Stimulated activated naive CD8-positive, alpha-beta T cell treated with anti-CD3 and anti-CD28 coated beads, Interleukin-15, Interleukin-2, amounts not matched to agents 100 U/mL and 50 U/mL, for 24 hours (primary cell): ENCODE results near the gene COL25A1.

Source experiments
- ATAC-seq: fragments of 150-1000 bp; cut with Tn5 transposase; one replicate; pipeline ENCODE4 v1.10.0; 2021
- DNase-seq: peaks from one replicate; pipeline ENCODE4 v3.0.0; 2021

Gene COL25A1

GRCh38 chr4:109214622-109215301 lies 87.7 kb downstream of the COL25A1 start:
- no peak for ATAC-seq
- no peak for DNase-seq

DNA sequence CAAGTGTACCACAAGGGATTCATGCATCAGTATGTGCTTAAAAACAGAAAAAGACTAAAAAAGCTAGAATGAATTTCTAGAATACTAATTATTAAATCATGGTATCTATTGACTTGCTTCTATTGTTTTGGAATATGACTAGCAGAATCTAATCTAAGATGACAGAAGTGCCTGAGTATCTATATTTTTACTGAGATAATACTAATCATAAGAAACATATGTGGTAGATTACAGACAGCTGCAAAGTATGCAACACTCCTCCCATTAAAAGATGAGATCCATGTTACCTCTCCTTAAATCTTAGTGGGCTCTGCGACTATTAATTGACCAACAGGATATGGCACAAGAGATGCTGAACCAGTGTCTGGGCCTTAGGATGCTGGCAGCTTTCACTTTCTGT lies 89.4 kb downstream of the COL25A1 start:
- DNase-seq (no peak), ATAC-seq (no peak)

DNA sequence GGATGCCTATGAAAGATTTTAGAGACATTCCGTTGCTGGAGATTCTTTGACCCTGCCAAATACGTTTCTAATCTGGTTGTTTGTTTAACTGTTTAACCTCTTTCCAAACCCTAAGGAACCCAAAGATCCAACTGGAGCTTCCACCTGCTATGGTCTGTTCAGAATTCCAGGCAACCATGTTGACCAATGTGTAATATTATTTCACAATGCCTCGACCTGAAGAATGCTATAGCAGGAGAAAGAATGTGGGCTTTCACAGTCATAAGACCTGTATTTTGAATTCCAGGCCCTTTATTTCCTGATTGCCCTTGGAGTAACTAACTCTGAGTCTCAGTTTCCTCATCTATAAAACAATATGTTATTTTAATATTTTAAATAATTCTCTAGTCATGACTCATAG lies 90.8 kb downstream of the COL25A1 start:
- DNase-seq, result no peak
- no peak for ATAC-seq

DNA sequence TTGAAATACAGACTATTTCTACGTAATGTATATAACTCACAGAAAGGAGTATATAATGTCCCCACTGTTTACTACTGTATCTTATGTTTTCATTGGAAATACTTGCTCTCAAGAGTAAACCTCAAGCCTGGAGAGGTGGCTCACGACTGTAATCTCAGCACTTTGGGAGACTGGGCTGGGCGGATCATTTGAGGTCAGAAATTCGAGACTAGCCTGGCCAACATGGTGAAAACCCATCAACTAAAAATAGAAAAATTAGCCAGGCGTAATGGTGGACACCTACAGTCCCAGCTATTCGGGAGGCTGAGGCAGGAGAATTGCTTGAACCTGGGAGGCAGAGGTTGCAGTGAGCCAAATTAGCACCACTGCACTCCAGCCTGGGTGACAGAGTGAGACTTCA lies 92.8 kb downstream of the COL25A1 start:
- ATAC-seq (no peak), DNase-seq (no peak)

DNA sequence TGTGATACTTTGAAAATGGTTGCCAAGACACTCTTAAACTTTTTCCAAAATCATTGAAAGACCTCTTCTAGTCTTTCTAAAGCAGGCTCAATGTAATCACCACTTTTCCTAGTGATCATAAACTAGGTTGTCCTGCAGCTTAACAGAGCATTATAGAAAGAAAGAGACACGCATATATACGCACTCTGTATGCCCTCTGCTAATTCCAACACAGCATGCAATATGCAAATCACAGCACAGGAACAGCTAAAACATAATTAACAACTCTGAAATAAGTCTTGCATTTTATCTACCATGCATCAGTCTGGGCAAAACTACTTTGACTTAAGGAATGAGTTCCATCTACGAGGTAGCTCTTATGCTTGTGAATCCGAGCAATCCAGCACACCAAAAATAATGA lies 94.6 kb downstream of the COL25A1 start:
- no peak for ATAC-seq

DNA sequence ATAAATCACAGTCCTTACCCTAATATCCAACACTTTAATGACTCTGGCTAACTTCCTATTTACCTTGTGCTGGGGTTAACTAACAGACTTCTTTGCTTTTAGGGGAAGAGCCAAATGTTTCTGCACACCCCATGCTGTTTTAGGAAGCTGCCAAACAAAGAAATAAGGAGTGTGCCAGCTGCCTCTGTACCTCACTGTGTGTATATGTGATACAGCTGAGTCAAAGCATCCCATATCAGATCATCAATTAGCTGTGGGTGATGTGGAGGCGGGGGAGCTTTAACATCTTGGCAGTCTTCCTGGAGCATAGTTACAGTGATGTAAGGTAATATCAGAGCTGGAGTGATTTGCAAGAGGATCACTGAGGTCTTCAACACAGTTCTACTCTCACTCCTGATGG lies 95.4 kb downstream of the COL25A1 start:
- DNase-seq (no peak), ATAC-seq (no peak)

More for the DNA sequence above, 94.6 kb downstream of the COL25A1 start:
- no peak for DNase-seq

GRCh38 chr4:109206620-109207019 lies 95.8 kb downstream of the COL25A1 start:
- ATAC-seq (no peak), DNase-seq (no peak)

DNA sequence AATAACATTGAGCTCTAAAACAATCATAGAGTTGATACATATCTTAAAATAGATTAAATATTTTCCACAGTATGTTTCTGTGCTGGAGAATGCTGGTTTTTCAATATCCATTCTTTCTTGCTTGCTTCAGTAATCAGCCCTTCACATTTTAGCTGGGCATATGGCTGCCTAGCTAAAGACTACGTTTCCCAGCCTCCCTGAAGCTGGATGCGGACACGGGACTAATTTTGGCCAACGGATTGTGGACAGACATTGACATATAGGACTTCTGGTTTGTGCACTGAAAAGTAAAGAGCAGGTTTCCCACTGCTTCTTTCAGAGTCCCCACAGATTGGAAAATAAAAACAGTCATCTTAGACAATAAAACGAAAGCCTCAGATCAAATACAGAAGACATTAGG lies 97.3 kb downstream of the COL25A1 start:
- no peak for ATAC-seq
- DNase-seq, result no peak

- ATAC-seq, result no peak
Observed at GRCh38 chr4:109199585-109199984, 102.9 kb downstream of the COL25A1 start.

GRCh38 chr4:109195646-109196045 lies 106.8 kb downstream of the COL25A1 start:
- DNase-seq, result no peak
- ATAC-seq, result no peak

More at GRCh38 chr4:109199585-109199984, 102.9 kb downstream of the COL25A1 start:
- DNase-seq, result no peak

GRCh38 chr4:109191216-109191615 lies 111.2 kb downstream of the COL25A1 start:
- ATAC-seq (no peak), DNase-seq (no peak)

- ATAC-seq (no peak), DNase-seq (no peak)
Observed at GRCh38 chr4:109186458-109186945, 116.0 kb downstream of the COL25A1 start.

- no peak for ATAC-seq
- DNase-seq, result no peak
Observed at GRCh38 chr4:109185951-109186350, 116.5 kb downstream of the COL25A1 start.

- no peak for ATAC-seq
- DNase-seq, result no peak
Observed at GRCh38 chr4:109185548-109185947, 116.9 kb downstream of the COL25A1 start.

- ATAC-seq, result no peak
- DNase-seq, result no peak
Observed at GRCh38 chr4:109184491-109184961, 117.9 kb downstream of the COL25A1 start.

- ATAC-seq (no peak), DNase-seq (no peak)
Observed at GRCh38 chr4:109183931-109184490, 118.4 kb downstream of the COL25A1 start.

DNA sequence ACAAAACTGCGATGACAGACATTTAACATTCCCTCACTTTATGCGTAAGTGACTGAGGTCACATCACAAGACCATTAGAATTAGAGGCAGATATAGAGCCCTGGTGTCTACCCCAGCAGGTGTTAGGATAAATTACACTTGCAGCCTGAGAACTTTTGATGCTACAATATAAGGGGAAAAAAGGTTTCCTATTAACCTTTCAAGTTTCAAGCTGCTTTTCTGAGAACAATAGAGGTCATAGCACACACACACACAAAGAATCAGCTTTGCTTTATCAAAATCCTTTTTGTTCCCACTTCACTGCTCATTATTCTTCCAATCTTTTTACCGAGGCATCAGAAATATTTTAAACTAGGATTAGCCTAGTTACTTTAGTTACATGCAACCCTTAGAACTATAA lies 119.8 kb downstream of the COL25A1 start:
- ATAC-seq (no peak), DNase-seq (no peak)

DNA sequence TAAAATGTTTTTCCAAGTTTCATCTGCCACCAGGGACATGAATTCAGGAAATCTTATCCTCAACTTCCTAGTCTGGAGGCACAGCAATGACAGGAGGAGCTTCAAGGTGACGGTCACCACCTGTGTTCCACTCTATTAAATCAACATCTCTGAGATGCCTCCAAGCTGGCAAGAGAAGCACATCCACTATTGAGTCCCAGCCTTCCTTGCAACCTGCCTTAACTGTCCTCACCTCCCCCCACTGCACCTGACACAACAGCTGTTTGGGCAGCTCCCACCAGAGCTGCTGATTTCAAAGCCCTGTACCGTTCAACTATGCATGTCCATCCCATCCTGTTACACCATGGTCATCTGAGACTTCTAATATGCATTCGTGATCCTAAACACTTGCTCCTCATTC lies 123.4 kb downstream of the COL25A1 start:
- no peak for DNase-seq
- no peak for ATAC-seq

- ATAC-seq (no peak), DNase-seq (no peak)
Observed at GRCh38 chr4:109177096-109177810, 125.2 kb downstream of the COL25A1 start.

- no peak for ATAC-seq
- no peak for DNase-seq
Observed at GRCh38 chr4:109174224-109174953, 128.1 kb downstream of the COL25A1 start.

DNA sequence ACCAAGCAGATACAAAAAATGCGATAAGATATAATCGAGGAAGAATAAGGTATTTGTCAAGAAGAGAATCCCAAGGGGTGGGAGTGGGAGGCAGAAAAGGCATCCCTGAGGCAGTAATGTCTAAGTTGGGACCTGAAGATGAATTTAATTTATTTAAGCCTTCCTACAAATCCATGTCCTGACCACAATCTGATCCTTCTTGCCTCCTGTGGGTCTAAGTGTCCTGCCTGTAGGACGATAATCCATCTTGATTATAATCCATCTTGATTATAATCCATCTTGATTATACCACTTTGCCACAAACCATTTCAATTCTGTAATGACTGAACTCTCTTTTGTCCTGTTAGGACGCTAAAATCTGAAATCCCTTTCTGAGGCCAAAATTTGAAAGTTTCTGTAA lies 130.2 kb downstream of the COL25A1 start:
- ATAC-seq, result no peak

DNA sequence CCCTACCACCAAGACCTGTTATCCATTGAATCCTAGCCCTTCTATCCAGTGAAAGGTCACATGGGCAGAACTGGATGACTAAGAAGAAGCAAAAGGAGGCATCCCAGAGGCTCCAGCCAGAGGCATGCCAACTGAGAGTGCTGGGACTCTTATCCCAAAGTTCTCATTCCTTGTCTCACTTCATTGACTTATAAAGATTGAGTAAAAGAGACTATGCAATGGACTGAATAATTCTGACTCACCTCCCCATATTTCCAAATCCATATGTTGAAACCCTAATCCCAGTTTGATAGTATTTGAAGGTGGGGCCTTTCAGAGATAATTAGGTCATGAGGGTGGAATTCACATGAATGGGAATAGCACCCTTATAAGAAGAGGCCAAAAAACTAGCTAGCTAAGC lies 131.4 kb downstream of the COL25A1 start:
- DNase-seq, result no peak
- no peak for ATAC-seq

More for the DNA sequence above, 130.2 kb downstream of the COL25A1 start:
- no peak for DNase-seq

- ATAC-seq (no peak), DNase-seq (no peak)
Observed at GRCh38 chr4:109169170-109169569, 133.3 kb downstream of the COL25A1 start.
